C4-2B (cell line): ENCODE measurements around the gene FA2H.

Experiments used
- CTCF ChIP-seq: fragments of 450-650 bp; conservative IDR thresholded peaks from 2 replicates; pipeline ENCODE4 v1.5.1; 2017; ENCODE audit warnings: mild to moderate bottlenecking
- ZFX ChIP-seq: fragments of 450-650 bp; IDR thresholded peaks from 2 replicates; pipeline ENCODE4 v1.6.1; 2017

- TF ChIP-seq CTCF (no peak), ZFX (no peak)
Measured at GRCh38 chr16:74770831-74771526, 3.6 kb downstream of the FA2H start.
